H9 (cell line): ENCODE results near the gene SACM1L. TPM values are rescaled to one million over a fixed set of nuclear protein-coding genes. Genes with fewer than 3 reads are reported as not detected.

Experiments
- DNase-seq: peaks from one replicate; pipeline ENCODE4 v3.0.0-alpha.2; 2017
- H2AFZ ChIP-seq: one replicate; pipeline ENCODE4 v1.6.1; 2013; ENCODE audit warnings: mild to moderate bottlenecking, low read length, control low read depth, moderate library complexity
- H2AK5ac ChIP-seq: 2 replicates; pipeline ENCODE4 v1.6.1; 2013; ENCODE audit warnings: low read length, control low read depth, mixed read lengths; ENCODE audit not compliant: insufficient read length
- H2BK120ac ChIP-seq: one replicate; pipeline ENCODE4 v1.6.1; 2013; ENCODE audit warnings: low read depth, mild to moderate bottlenecking, low read length, control low read depth, inconsistent platforms; ENCODE audit not compliant: poor library complexity, severe bottlenecking
- H2BK12ac ChIP-seq: 2 replicates; pipeline ENCODE4 v1.6.1; 2013; ENCODE audit warnings: low read length, control low read depth, mixed read lengths, low read depth; ENCODE audit not compliant: insufficient read length
- H2BK15ac ChIP-seq: 2 replicates; pipeline ENCODE4 v1.6.1; 2013; ENCODE audit warnings: low read depth, low read length, control low read depth
- H2BK20ac ChIP-seq: one replicate; pipeline ENCODE4 v1.6.1; 2013; ENCODE audit warnings: low read depth, mild to moderate bottlenecking, low read length, control low read depth, inconsistent platforms; ENCODE audit not compliant: poor library complexity, severe bottlenecking
- H2BK5ac ChIP-seq: 2 replicates; pipeline ENCODE4 v1.6.1; 2013; ENCODE audit warnings: low read length, control low read depth, mixed read lengths; ENCODE audit not compliant: insufficient read length
- H3K14ac ChIP-seq: 2 replicates; pipeline ENCODE4 v1.6.1; 2013; ENCODE audit warnings: low read length, control low read depth; ENCODE audit not compliant: insufficient read depth
- H3K18ac ChIP-seq: 2 replicates; pipeline ENCODE4 v1.6.1; 2013; ENCODE audit warnings: low read depth, mild to moderate bottlenecking, mixed read lengths, low read length, control low read depth; ENCODE audit not compliant: insufficient read length
- H3K23ac ChIP-seq: 2 replicates; pipeline ENCODE4 v1.6.1; 2013; ENCODE audit warnings: low read length, control low read depth, mixed read lengths, low read depth; ENCODE audit not compliant: insufficient read length
- H3K23me2 ChIP-seq: 2 replicates; pipeline ENCODE4 v1.6.1; 2013; ENCODE audit warnings: low read depth, mild to moderate bottlenecking, mixed read lengths, low read length, control low read depth; ENCODE audit not compliant: insufficient read length, poor library complexity, severe bottlenecking
- H3K27ac ChIP-seq: 2 replicates; pipeline ENCODE4 v1.5.1; 2013; ENCODE audit warnings: low read length, control low read depth, mixed read lengths, low read depth; ENCODE audit not compliant: insufficient read length
- H3K27me3 ChIP-seq: 2 replicates; pipeline ENCODE4 v1.6.1; 2013; ENCODE audit warnings: low read length, control low read depth, inconsistent platforms; ENCODE audit not compliant: insufficient read depth
- H3K4ac ChIP-seq: 2 replicates; pipeline ENCODE4 v1.6.1; 2013; ENCODE audit warnings: low read depth, mild to moderate bottlenecking, control low read depth, inconsistent platforms, low read length, moderate library complexity
- H3K4me1 ChIP-seq: 2 replicates; pipeline ENCODE4 v1.6.1; 2013; ENCODE audit warnings: low read length, control low read depth, inconsistent platforms; ENCODE audit not compliant: insufficient read depth
- H3K4me2 ChIP-seq: 2 replicates; pipeline ENCODE4 v1.6.1; 2013; ENCODE audit warnings: low read length, control low read depth, mixed read lengths; ENCODE audit not compliant: insufficient read length, insufficient read depth
- H3K56ac ChIP-seq: 2 replicates; pipeline ENCODE4 v1.6.1; 2013; ENCODE audit warnings: low read depth, mild to moderate bottlenecking, mixed read lengths, low read length, control low read depth; ENCODE audit not compliant: insufficient read length
- H3K79me1 ChIP-seq: 2 replicates; pipeline ENCODE4 v1.6.1; 2013; ENCODE audit warnings: low read depth, mild to moderate bottlenecking, moderate library complexity, low read length, control low read depth, inconsistent platforms; ENCODE audit not compliant: insufficient read depth, poor library complexity, severe bottlenecking
- H3K79me2 ChIP-seq: 2 replicates; pipeline ENCODE4 v1.6.1; 2013; ENCODE audit warnings: low read length, control low read depth, inconsistent platforms; ENCODE audit not compliant: insufficient read depth
- H3K9ac ChIP-seq: 2 replicates; pipeline ENCODE4 v1.6.1; 2013; ENCODE audit warnings: low read length, control low read depth, mixed read lengths; ENCODE audit not compliant: insufficient read length; ENCODE audit errors: extremely low read depth
- H3K9me3 ChIP-seq: one replicate; pipeline ENCODE4 v1.6.1; 2013; ENCODE audit warnings: low read depth, low read length, inconsistent platforms; ENCODE audit not compliant: control insufficient read depth
- H3T11ph ChIP-seq: one replicate; pipeline ENCODE4 v1.6.1; 2013; ENCODE audit warnings: mild to moderate bottlenecking, low read length, control low read depth, inconsistent platforms
- H4K20me1 ChIP-seq: one replicate; pipeline ENCODE4 v1.6.1; 2013; ENCODE audit not compliant: control insufficient read depth, insufficient read length, insufficient read depth
- H4K5ac ChIP-seq: 2 replicates; pipeline ENCODE4 v1.6.1; 2013; ENCODE audit warnings: low read depth, mild to moderate bottlenecking, mixed read lengths, low read length, control low read depth; ENCODE audit not compliant: insufficient read length
- H4K8ac ChIP-seq: replicated peaks from 2 replicates; pipeline ENCODE4 v1.6.1; 2013; ENCODE audit warnings: low read length, control low read depth, mixed read lengths, low read depth; ENCODE audit not compliant: insufficient read length
- H4K91ac ChIP-seq: 2 replicates; pipeline ENCODE4 v1.6.1; 2013; ENCODE audit warnings: low read depth, mild to moderate bottlenecking, moderate library complexity, mixed read lengths, low read length, control low read depth; ENCODE audit not compliant: insufficient read length
- H3K27ac Mint-ChIP-seq, 3 experiments: 2 replicates in 2 of 3; 3 replicates in 1 of 3; pipeline ENCODE4 v1.8.0; 2020 to 2021; ENCODE audit warnings: mixed read lengths in 3 of 3, mild to moderate bottlenecking in 1 of 3, moderate library complexity in 1 of 3
- H3K27me3 Mint-ChIP-seq: 2 replicates; pipeline ENCODE4 v1.8.0; 2021; ENCODE audit warnings: low read depth, mild to moderate bottlenecking, moderate library complexity, mixed read lengths
- H3K36me3 Mint-ChIP-seq, 3 experiments: 2 replicates in 2 of 3; 3 replicates in 1 of 3; pipeline ENCODE4 v1.8.0; 2020 to 2021; ENCODE audit warnings: low read depth in 3 of 3, mixed read lengths in 3 of 3; ENCODE audit not compliant: insufficient read depth in 1 of 3
- H3K4me1 Mint-ChIP-seq, 2 experiments: 2 replicates each; pipeline ENCODE4 v1.8.0; 2020; ENCODE audit warnings: mixed read lengths in 2 of 2
- H3K4me3 Mint-ChIP-seq, 2 experiments: 2 replicates in 1 of 2; 3 replicates in 1 of 2; pipeline ENCODE4 v1.8.0; 2020 to 2021; ENCODE audit warnings: mild to moderate bottlenecking in 2 of 2, mixed read lengths in 2 of 2, moderate library complexity in 1 of 2
- H3K9me3 Mint-ChIP-seq, 2 experiments: 2 replicates in 1 of 2; 3 replicates in 1 of 2; pipeline ENCODE4 v1.8.0; 2020; ENCODE audit warnings: mild to moderate bottlenecking in 2 of 2, mixed read lengths in 2 of 2, moderate library complexity in 1 of 2
- WGBS: extraction: QIAGEN DNeasy Blood & Tissue Kit; methylation state at CpG from one replicate; pipeline ENCODE4 v1.1.7; 2013; ENCODE audit warnings: missing lambda C conversion rate, low lambda C conversion rate, mixed read lengths; ENCODE audit not compliant: insufficient read length; ENCODE audit errors: extremely low coverage; 5-methylcytosine and 5-hydroxymethylcytosine counted together
- total RNA-seq: library from RNA; stranded (reverse); gene quantifications from 2 replicates; pipeline ENCODE4 v1.2.1, GENCODE V29; 2021
- TF ChIP-seq, protein P1 (sequence below): fragments of 200-600 bp; sonication (generic); conservative IDR thresholded peaks from 3 replicates; pipeline ENCODE4 v1.8.0; 2021; ENCODE audit warnings: antibody characterized with exemption, mild to moderate bottlenecking

The SACM1L gene
- total RNA-seq, 1 experiment from 2014 or later, result 52.8 TPM

DNA sequence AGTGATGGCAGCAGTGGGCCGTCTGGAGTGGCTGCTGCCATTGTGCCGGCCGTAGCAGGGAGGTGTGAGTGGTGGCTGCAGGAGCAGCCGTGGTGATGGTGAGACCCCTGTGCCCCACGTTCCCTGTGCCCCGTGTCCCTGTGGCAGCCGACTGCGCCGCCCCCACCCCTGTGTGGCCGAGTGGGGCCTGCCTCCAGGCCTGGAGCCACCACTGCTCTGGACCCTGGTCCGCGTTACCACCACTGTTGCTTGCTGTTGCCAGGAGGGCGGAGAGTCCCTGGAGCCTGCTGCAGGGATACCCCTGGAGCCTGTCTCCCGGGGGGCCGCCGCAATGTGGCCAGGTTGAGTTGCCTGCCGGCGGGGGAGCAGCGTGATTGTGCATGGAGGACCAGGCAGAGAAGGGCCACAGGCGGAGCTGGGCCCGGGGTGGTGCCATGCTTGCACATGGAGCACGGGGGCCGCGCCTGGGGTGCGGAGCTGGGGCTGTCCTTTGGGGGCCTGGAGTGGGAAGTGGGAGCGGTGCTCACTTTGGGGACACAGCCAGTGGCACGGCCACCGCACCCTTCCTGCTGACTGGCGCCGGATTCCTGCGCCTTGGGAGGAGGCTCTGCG, 57.1 kb downstream of the SACM1L start:
- Mint-ChIP-seq H3K27ac (no peak overlapping the region; a peak in 2 of 7 replicates), H3K4me1 (peaks cover 30 to 33% of the 10 kb centered on the region in 2 experiments), H3K36me3 (peaks cover 17 to 48% (median 44%) of the 10 kb centered on the region in 3 experiments), H3K9me3 (no peaks in the 10 kb centered on the region), H3K27me3 (no peaks in the 10 kb centered on the region), H3K4me3 (no peak overlapping the region; a peak in 1 of 5 replicates)
- no peak overlapping the region for H2AK5ac ChIP-seq
- WGBS, result no CpG with 5 or more reads among the region's 32 CpGs
- no peak overlapping the region for H2BK12ac ChIP-seq
- no peaks in the 10 kb centered on the region for H3K23me2 ChIP-seq
- H3K56ac ChIP-seq, result no peak overlapping the region
- H3K79me2 ChIP-seq, result no peaks in the 10 kb centered on the region
- no peak overlapping the region for H2BK5ac ChIP-seq
- H4K8ac ChIP-seq, result no peak overlapping the region
- H2BK120ac ChIP-seq, result no peak overlapping the region
- no peak overlapping the region for H3K23ac ChIP-seq
- no peak for DNase-seq
- H3K27me3 ChIP-seq, result no peaks in the 10 kb centered on the region
- H4K20me1 ChIP-seq, result no peaks in the 10 kb centered on the region
- peaks cover 3% of the 10 kb centered on the region; the same call in 1 of the 2 replicates for H3K4me1 ChIP-seq
- H3K4me2 ChIP-seq, result no peak overlapping the region
- no peak overlapping the region for H3K18ac ChIP-seq
- H3K27ac ChIP-seq, result no peak overlapping the region
- H3K9me3 ChIP-seq, result no peaks in the 10 kb centered on the region
- no peak overlapping the region for H4K91ac ChIP-seq
- H4K5ac ChIP-seq, result no peak overlapping the region
- H2BK20ac ChIP-seq, result no peak overlapping the region
- H3K79me1 ChIP-seq, result no peaks in the 10 kb centered on the region
- H3K4ac ChIP-seq, result no peak overlapping the region
- no peak overlapping the region; the same call in 1 of the 2 replicates for H3K14ac ChIP-seq
- H3K9ac ChIP-seq, result no peak overlapping the region
- no peak overlapping the region for H2AFZ ChIP-seq
- TF ChIP-seq, protein P1, sequence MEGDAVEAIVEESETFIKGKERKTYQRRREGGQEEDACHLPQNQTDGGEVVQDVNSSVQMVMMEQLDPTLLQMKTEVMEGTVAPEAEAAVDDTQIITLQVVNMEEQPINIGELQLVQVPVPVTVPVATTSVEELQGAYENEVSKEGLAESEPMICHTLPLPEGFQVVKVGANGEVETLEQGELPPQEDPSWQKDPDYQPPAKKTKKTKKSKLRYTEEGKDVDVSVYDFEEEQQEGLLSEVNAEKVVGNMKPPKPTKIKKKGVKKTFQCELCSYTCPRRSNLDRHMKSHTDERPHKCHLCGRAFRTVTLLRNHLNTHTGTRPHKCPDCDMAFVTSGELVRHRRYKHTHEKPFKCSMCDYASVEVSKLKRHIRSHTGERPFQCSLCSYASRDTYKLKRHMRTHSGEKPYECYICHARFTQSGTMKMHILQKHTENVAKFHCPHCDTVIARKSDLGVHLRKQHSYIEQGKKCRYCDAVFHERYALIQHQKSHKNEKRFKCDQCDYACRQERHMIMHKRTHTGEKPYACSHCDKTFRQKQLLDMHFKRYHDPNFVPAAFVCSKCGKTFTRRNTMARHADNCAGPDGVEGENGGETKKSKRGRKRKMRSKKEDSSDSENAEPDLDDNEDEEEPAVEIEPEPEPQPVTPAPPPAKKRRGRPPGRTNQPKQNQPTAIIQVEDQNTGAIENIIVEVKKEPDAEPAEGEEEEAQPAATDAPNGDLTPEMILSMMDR, result no peak
- H2BK15ac ChIP-seq, result no peak overlapping the region
- no peak overlapping the region for H3T11ph ChIP-seq
